Lung (tissue), 12 donors: ENCODE data around the gene LTBP1. TPM values are rescaled to one million over a fixed set of nuclear protein-coding genes. Genes with fewer than 3 reads are reported as not detected.

Experiments used
- ATAC-seq: fragments of 200-7000 bp; cut with Tn5 transposase; one replicate; pipeline ENCODE4 v1.9.1; 2020; ENCODE audit warnings: moderate number of reproducible peaks; ENCODE audit not compliant: insufficient read depth, low FRiP score
- DNase-seq, 3 donors: peaks; one replicate each; pipeline ENCODE4 v3.0.0-alpha.2; 2013 to 2017
- H3K27ac ChIP-seq, 2 donors: one replicate each; pipeline ENCODE4 v1.5.1; 2013; ENCODE audit warnings: mild to moderate bottlenecking in 2 of 2, moderate library complexity in 2 of 2, control low read depth in 1 of 2, inconsistent platforms in 1 of 2, low read depth in 1 of 2, low read length in 1 of 2
- H3K27me3 ChIP-seq, 3 donors: one replicate each; pipeline ENCODE4 v1.5.1; 2013; ENCODE audit warnings: low read length in 2 of 3; ENCODE audit not compliant: control insufficient read depth in 3 of 3, insufficient read depth in 3 of 3
- H3K36me3 ChIP-seq, 4 donors: one replicate each; pipeline ENCODE4 v1.5.1; 2013; ENCODE audit warnings: low read length in 4 of 4, mild to moderate bottlenecking in 1 of 4, moderate library complexity in 1 of 4; ENCODE audit not compliant: control insufficient read depth in 4 of 4, insufficient read depth in 4 of 4
- H3K4me1 ChIP-seq, 5 donors: one replicate each; pipeline ENCODE4 v1.5.1; 2013; ENCODE audit warnings: low read length in 5 of 5, mild to moderate bottlenecking in 2 of 5, moderate library complexity in 1 of 5; ENCODE audit not compliant: control insufficient read depth in 5 of 5, insufficient read depth in 5 of 5
- H3K4me3 ChIP-seq: one replicate; pipeline ENCODE4 v1.5.1; 2013; ENCODE audit warnings: mild to moderate bottlenecking, control low read depth, moderate library complexity
- H3K9ac ChIP-seq, 2 donors: one replicate each; pipeline ENCODE4 v1.5.1; 2013; ENCODE audit warnings: low read length in 2 of 2, control low read depth in 1 of 2; ENCODE audit not compliant: insufficient read depth in 1 of 2
- H3K9me3 ChIP-seq, 4 donors: one replicate each; pipeline ENCODE4 v1.5.1; 2013; ENCODE audit warnings: low read length in 3 of 4, mild to moderate bottlenecking in 1 of 4, moderate library complexity in 1 of 4; ENCODE audit not compliant: control insufficient read depth in 4 of 4, insufficient read depth in 3 of 4
- CTCF ChIP-seq: IDR thresholded peaks from 2 replicates; pipeline ENCODE4 v1.5.1; 2012; ENCODE audit warnings: mild to moderate bottlenecking; ENCODE audit errors: control extremely low read depth, extremely low read depth
- WGBS, 2 donors: extraction: QIAGEN DNeasy Blood & Tissue Kit; methylation state at CpG; one replicate each; pipeline ENCODE4 v1.1.7; 2013; 5-methylcytosine and 5-hydroxymethylcytosine counted together
- polyA plus RNA-seq, 2 donors: library from polyadenylated mRNA; stranded (reverse); fragments of 200-250 nt; gene quantifications; one replicate each; pipeline ENCODE4 v1.2.1, GENCODE V29; 2013
- total RNA-seq, 2 donors: library from RNA; depleted of rRNA in 1 of 2; stranded (reverse); fragments of >200 nt in 1 of 2; gene quantifications; one replicate each; pipeline ENCODE4 v1.2.1, GENCODE V29; 2014 to 2021
- donor health status: control.
- donor health status: control.
- donor health status: Bipolar disorder and iron deficiency.
- donor health status: healthy.
- donor health status: DM: yes; HTN: yes; CAD: no.

The LTBP1 gene
- total and polyA plus RNA-seq, 4 donors = 8.8 to 57.4 (median 28.6) TPM

DNA sequence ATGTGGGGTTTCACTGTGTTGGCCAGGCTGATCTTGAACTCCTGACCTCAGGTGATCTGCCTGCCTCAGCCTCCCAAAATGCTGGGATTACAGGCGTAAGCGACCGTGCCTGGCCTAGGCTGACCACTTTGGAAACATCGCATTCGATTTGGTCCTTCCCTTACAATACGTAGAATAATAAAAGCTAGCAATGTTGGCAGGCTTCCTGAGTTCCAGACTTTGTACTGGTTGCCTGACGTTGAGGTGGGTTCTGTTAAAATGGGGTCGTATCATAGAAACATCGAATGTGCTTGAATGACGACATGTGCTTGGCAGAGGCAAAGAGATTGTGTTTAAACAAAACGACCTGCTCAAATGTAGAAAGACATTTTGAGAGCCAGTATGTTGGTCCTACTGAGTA is 56.1 kb downstream of the LTBP1 start:
- no peak for TF ChIP-seq CTCF
- no peak overlapping the region for H3K4me3 ChIP-seq
- ATAC-seq = no peak
- no peak overlapping the region for H3K9ac ChIP-seq
- WGBS, 2 donors = 89 to 95% methylated on average over 11 of the region's 11 CpGs
- H3K27me3 ChIP-seq = no peaks in the 10 kb centered on the region
- no peak for DNase-seq
- peaks cover 0 to 8% (median 0%) of the 10 kb centered on the region in 5 donors for H3K4me1 ChIP-seq
- H3K9me3 ChIP-seq = no peaks in the 10 kb centered on the region
- H3K27ac ChIP-seq = no peak overlapping the region
- no peaks in the 10 kb centered on the region for H3K36me3 ChIP-seq

GRCh38 chr2:33005057-33005456 is 58.3 kb downstream of the LTBP1 start:
- TF ChIP-seq CTCF = no peak
- H3K4me1 ChIP-seq = peaks cover 0 to 8% (median 0%) of the 10 kb centered on the region in 5 donors
- no peak overlapping the region for H3K27ac ChIP-seq
- 97 to 98% methylated on average over 2 of the region's 2 CpGs for WGBS, 2 donors
- H3K9ac ChIP-seq = no peak overlapping the region
- H3K27me3 ChIP-seq = no peaks in the 10 kb centered on the region
- H3K9me3 ChIP-seq = no peaks in the 10 kb centered on the region
- DNase-seq (no peak), ATAC-seq (no peak)
- no peak overlapping the region for H3K4me3 ChIP-seq
- H3K36me3 ChIP-seq = no peaks in the 10 kb centered on the region

DNA sequence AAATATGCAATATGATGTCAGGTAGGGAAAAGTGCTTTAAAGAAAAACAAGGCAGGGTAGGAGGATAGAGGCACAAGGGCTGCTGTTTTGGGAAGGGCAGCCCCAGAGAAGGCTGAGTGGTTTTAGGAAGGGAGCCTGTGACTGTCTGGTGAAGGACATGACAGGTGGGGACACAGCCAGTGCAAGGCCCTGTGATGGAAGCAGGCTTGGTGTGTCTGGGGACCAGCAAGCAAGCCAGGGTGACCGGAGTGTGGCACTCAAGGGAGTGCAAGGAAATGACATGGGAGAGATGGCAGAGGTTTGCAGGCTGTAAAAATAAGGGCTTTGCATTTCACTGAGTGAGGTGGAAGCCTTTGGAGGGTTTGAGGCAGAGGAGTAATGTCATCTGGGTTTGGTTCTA is 62.0 kb downstream of the LTBP1 start:
- no peak for ATAC-seq
- Histone ChIP-seq H3K4me1 (peaks cover 0 to 1% (median 0%) of the 10 kb centered on the region in 5 donors), H3K4me3 (no peak overlapping the region), H3K36me3 (no peaks in the 10 kb centered on the region), H3K27me3 (no peaks in the 10 kb centered on the region), H3K27ac (no peak overlapping the region), H3K9ac (no peak overlapping the region), H3K9me3 (no peaks in the 10 kb centered on the region)
- WGBS, 2 donors = 90 to 91% methylated on average over 1 of the region's 1 CpG
- TF ChIP-seq CTCF = no peak
- no peak for DNase-seq

DNA sequence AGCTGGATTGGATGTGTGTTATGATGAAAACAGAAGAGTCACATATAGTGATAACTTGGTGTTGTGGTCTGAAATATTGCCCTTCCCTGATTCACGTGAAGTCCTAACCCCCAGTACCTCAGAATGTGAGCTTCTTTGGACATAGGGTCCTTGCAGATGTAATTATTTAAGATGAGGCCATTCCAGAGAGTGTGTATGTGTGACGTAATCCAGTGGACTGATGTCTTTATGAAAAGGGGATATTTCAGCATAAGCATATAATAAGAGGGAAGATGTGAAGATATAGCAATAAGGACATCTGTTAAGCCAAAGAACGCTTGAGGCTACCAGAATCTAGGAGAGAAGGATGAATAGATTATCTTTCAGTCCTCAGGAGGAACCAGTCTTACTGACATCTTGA is 62.5 kb downstream of the LTBP1 start:
- no peak for ATAC-seq
- TF ChIP-seq CTCF = no peak

More for the DNA sequence above, 62.5 kb downstream of the LTBP1 start:
- Histone ChIP-seq H3K9me3 (no peaks in the 10 kb centered on the region), H3K4me1 (peaks cover 0 to 6% (median 0%) of the 10 kb centered on the region in 5 donors), H3K9ac (no peak overlapping the region), H3K4me3 (no peak overlapping the region), H3K27ac (no peak overlapping the region), H3K36me3 (no peaks in the 10 kb centered on the region), H3K27me3 (no peaks in the 10 kb centered on the region)
- no peak for DNase-seq
- 86 to 98% methylated on average over 3 of the region's 3 CpGs for WGBS, 2 donors
